ENCODE measurements around the gene DEXI. TPM values are rescaled to one million over a fixed set of nuclear protein-coding genes. Genes with fewer than 3 reads are reported as not detected.

DEXI gene
- total RNA-seq, 1 experiment from 2014 or later = 43.2 TPM

GRCh38 chr16:10937068-10937859, 5.0 kb downstream of the DEXI start:
- Histone ChIP-seq H3K9ac (ENCODE audit: low read length) (no peak overlapping the region), H3K4me3 (ENCODE audit: low read length) (no peak overlapping the region)

GRCh38 chr16:10936272-10936984, 5.8 kb downstream of the DEXI start:
- no peak for ATAC-seq
- no peak for DNase-seq
- H3K9ac ChIP-seq (ENCODE audit: low read length) = no peak overlapping the region
- no peaks in the 10 kb centered on the region for H3K27me3 ChIP-seq (ENCODE audit: low read length)
- no peaks in the 10 kb centered on the region for H3F3A ChIP-seq (ENCODE audit: low read length, unreplicated experiment)
- no peak overlapping the region for H3K27ac ChIP-seq (ENCODE audit: low read length)
- ChIA-PET CTCF (interaction anchor here (0.6 kb wide), 1 partner anchor 192 kb away, joined by 3 read pairs; no protein-coding TSS in a partner anchor), POLR2A (ENCODE audit: unreplicated experiment) (no interaction called here)
- no peaks in the 10 kb centered on the region for H3K36me3 ChIP-seq (ENCODE audit: low read depth, low read length)
- H3K79me2 ChIP-seq (ENCODE audit: low read length) = peaks cover 62% of the 10 kb centered on the region
- no peak for TF ChIP-seq CTCF (conservative IDR thresholded peaks at IDR 0.05; ENCODE audit: low read depth, low read length)
- TF ChIP-seq EZH2phosphoT487 (IDR thresholded peaks at IDR 0.05; ENCODE audit: borderline replicate concordance, low read length) = no peak
- TF ChIP-seq EZH2 (IDR thresholded peaks at IDR 0.05; ENCODE audit: low read length, unreplicated experiment) = no peak
- H2AFZ ChIP-seq (ENCODE audit: low read length) = no peak overlapping the region
- H3K4me1 ChIP-seq (ENCODE audit: insufficient read depth, low read length) = peaks cover 14% of the 10 kb centered on the region
- BruUV-seq (replicated peaks) = no TSS peak
- no peaks in the 10 kb centered on the region for H3K9me2 ChIP-seq (replicated peaks; ENCODE audit: low read length)
- H3K4me2 ChIP-seq (ENCODE audit: low read length) = no peak overlapping the region
- intact Hi-C loops (cut with micrococcal nuclease) = no loop called here
- no peaks in the 10 kb centered on the region for H3K9me3 ChIP-seq (ENCODE audit: low read length)
- no peak overlapping the region for H3K4me3 ChIP-seq (ENCODE audit: low read length)
- peaks cover 17% of the 10 kb centered on the region; the same call in 1 of the 2 replicates for H4K20me1 ChIP-seq (ENCODE audit: low read length)

More at GRCh38 chr16:10937068-10937859, 5.0 kb downstream of the DEXI start:
- no peaks in the 10 kb centered on the region for H3K27me3 ChIP-seq (ENCODE audit: low read length)
- CTCF ChIA-PET = interaction anchor here (0.6 kb wide), 1 partner anchor 193 kb away, joined by 3 read pairs; no protein-coding TSS in a partner anchor
- H3K4me2 ChIP-seq (ENCODE audit: low read length) = no peak overlapping the region
- H3K27ac ChIP-seq (ENCODE audit: low read length) = no peak overlapping the region
- no peaks in the 10 kb centered on the region for H3F3A ChIP-seq (ENCODE audit: low read length, unreplicated experiment)
- ATAC-seq (no peak), DNase-seq (no peak)
- no peaks in the 10 kb centered on the region for H3K36me3 ChIP-seq (ENCODE audit: low read depth, low read length)
- intact Hi-C loops (cut with micrococcal nuclease) = no loop called here
- TF ChIP-seq EZH2 (IDR thresholded peaks at IDR 0.05; ENCODE audit: low read length, unreplicated experiment) (no peak), EZH2phosphoT487 (IDR thresholded peaks at IDR 0.05; ENCODE audit: borderline replicate concordance, low read length) (no peak), CTCF (conservative IDR thresholded peaks at IDR 0.05; ENCODE audit: low read depth, low read length) (no peak)
- POLR2A ChIA-PET (ENCODE audit: unreplicated experiment) = no interaction called here
- H3K9me2 ChIP-seq (replicated peaks; ENCODE audit: low read length) = no peaks in the 10 kb centered on the region
- peaks cover 66% of the 10 kb centered on the region for H3K79me2 ChIP-seq (ENCODE audit: low read length)
- H2AFZ ChIP-seq (ENCODE audit: low read length) = no peak overlapping the region
- peaks cover 17% of the 10 kb centered on the region; the same call in 1 of the 2 replicates for H4K20me1 ChIP-seq (ENCODE audit: low read length)
- no peaks in the 10 kb centered on the region for H3K9me3 ChIP-seq (ENCODE audit: low read length)
- no TSS peak for BruUV-seq (replicated peaks)
- H3K4me1 ChIP-seq (ENCODE audit: insufficient read depth, low read length) = peaks cover 14% of the 10 kb centered on the region

Measured in PC-3 (cell line).